NCI-H1105 treated with DMSO at 0.1 percent for 48 hours (cell line): ENCODE measurements around the gene CCDC87.
"Not testable (repeated sequence)": the region's sequence is repeated elsewhere in the genome, so short reads cannot be mapped to it uniquely, and the experiment has no call there.

Source experiments
- DNase-seq: peaks from one replicate; lab custom pipeline; 2025; lab: John Stamatoyannopoulos, UW

CCDC87 gene

DNA sequence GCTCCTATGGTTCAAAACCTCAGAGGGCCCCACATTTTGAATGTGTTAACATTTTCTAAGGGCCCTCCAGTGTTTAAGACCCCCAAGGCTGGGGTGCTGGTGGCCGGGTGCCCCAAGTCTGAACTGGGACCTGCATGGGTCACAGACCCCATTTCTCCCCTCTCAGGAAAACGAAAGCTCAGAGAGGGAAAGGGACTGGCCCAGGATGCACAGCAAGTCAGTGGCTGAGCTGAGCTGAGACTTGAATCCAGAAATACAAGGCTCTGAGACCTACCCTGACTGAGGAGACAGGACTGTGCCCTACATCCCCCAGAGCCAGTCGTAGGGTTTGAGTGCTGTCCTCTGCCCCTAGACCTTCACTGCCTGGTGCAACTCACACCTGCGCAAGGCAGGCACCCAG is 42.0 kb downstream of the CCDC87 start:
- no peak for DNase-seq

DNA sequence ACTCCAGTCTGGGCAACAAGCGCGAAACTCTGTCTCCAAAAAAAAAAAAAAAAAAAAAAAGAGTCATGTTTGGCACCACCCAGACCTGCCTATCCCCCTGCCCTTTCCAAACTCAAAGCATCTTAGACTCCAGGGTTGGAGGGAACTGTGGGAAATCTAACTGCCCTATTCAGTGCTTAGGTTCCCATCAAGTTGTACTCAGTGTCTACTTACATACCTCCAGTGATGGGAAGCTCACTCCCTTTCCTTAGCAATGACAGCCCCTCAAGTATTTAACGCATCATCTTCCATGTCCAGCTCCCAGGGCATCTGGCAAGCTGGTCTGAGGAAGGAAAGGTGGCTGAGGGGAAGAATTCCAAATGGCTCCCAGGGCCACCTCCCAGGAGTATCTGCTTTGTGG is 43.2 kb downstream of the CCDC87 start:
- no peak for DNase-seq

DNA sequence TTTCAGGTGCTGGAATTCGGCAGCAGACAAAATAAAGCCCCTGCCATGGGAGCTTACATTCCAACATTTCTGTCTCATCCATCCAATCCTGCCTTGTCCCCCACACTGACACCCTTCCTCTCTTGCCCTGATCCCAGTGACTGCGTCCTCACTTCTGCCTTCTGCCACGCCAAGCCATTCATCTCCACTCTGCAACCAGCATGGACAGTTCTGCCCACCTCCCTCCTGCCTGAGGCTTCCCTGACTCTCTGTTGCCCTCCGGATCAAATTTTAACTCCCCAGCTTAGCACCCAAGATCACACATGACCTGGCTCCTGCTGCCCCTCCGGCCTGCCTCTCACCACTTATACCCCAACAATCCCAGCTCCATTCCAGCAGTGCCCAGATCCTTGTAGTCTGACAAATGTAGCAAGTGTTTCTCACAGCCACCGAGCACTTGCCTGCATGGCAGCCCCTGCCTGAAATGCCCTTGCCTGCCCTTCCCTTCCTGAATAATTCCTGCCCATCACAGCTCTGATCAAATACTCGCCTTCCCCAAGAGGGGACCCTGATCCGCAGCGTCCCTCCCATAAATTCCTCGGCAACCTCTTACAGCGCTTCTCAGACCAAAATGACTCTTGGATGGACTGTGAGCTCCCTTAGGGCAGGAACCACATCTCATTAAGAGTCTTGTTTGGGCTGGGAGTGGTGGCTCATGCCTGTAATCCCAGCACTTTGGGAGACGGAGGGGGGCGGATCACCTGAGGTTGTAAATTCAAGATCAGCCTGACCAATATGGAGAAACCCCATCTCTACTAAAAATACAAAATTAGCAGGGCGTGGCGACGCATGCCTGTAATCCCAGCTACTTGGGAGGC is 43.9 kb downstream of the CCDC87 start:
- no peak for DNase-seq

DNA sequence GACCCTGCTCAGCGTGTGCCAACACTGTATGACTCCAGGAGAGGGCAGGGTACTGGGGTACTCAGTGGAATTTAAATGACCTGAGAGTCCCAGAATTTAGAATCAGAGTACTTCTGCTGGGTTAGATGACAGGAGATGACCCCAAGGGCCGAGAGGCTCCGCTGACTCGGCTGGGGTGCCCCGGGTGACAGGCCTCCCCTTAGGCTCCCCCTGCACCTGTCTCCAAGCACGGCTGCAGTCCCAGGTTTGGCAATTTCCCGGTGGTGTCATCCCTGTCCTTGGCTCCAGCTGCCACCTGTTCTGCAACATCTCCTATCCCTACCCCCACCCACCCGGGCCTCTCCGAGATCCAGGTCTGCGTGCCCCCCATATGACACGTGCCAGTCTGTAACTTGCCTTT is 44.8 kb downstream of the CCDC87 start:
- no peak for DNase-seq

DNA sequence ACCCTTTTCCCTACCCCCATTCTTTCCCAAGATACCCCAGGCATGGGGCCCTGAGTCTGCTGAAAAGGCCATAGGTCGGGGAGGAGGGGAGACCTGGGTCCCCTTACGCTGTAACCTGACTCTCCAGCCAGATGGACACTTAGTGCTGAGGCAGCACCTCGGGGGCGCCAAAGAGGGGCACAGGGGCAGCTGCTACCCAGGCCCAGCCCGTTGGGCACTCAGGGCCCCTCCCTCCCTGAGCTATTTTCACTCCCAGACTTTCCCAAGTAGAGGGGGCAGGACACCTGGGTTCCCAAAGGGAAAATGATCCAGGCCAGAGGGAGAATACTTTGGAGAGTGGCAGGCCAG is 45.2 kb downstream of the CCDC87 start:
- DNase-seq, result no peak

DNA sequence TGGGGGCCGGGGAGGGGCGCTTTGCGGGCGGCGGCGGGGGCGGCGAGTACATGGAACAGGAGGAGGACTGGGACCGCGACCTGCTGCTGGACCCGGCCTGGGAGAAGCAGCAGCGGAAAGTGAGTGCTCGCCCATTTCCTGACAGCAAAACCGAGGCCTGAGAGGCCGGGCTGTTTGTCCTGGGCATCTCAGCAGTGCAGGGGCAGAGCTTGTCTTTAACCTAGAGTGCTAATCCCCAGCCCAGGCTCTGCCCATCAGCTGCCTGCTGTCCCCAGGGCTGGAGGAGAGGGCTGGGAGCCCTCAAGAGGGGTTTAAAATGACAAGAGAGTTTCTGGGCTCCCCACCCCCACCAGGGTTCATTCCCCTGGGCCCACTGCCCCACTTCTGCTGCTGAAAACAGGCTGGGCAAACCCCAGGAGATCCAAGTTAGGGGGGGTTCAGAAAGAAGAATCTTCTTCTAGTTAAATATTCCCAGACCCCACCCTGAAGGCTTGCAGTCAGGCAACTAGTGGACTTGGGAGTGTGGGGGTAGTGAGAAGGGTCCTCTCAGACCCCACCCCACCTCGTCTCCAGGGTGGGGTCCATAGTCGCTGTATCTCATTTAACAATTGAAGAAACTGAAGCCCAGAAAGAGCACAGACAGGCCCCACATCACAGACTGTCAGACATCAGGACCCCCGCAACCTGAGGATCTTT is 45.7 kb downstream of the CCDC87 start:
- no peak for DNase-seq

DNA sequence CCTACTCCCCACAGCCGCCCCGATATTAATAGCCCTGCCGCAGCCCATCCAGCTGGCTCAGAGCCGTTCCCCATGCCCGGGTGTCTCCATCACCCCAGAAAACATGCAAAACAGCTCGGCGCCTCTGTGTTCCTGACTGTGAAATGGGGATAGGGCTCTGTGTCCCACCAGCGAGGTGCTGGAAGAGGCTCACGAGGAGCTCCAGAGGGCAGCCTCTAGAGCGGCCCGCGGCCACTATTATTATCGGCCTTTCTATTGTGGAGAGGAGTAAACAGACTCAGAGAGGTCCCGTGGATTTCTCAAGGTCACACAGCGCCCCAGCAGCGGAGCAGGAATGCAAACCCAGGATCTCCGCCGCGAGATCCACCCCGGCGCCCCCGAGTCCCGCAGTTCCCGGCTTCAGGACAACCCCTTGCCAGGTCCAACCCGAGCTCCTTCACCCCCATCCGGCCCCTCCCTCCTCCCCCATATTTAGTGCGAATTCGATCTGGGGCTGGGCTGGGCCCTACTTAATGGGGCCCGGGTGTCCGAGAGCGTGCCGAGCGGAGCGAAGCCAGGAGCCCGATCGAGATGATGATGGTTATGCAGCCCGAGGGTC is 46.4 kb downstream of the CCDC87 start, which contains the start of gene ACTN3:
Gene ACTN3, plus strand, starts transcription at position 536 of the 598 bp plus-strand sequence. Its CDS starts 35 bp downstream, at position 571.
- DNase-seq, result no peak

DNA sequence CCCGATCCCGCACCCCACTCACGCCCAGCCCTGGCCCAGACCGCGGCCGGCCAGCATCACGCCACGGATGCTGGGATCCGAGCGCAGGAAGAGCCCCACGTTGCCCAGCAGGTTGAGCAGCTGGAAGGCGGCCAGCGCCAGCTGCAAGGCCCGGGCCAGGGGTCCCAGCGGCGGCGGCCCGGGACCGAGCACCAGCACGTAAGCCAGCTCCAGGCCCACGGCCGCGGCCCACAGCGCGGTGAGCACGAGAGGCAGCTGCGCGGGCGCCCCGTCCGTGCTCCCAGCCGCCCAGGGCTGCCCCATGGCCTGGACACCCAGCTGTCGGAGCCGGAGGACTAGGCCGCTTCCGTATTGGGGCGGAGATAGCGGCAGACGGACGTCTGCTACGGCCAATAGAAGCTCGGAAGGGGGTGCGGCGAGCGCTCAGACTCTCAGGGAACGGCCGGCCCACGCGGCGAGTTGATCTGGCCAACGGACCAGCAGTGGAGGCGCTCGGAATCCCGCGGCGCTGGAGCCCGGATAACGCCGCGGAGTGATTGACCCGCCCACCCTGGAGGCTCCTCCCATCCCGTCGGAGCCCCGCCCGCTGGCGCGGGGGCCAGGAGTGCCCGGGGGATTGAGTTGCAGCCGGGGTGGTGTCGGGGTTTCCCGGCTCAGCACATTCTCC is 47.0 kb downstream of the CCDC87 start, which contains the start of gene ZDHHC24:
Gene ZDHHC24, minus strand, starts transcription at position 348 of the 667 bp plus-strand sequence. Its CDS starts 45 bp downstream, at position 303.
- DNase-seq, result peak; percentile 92

DNA sequence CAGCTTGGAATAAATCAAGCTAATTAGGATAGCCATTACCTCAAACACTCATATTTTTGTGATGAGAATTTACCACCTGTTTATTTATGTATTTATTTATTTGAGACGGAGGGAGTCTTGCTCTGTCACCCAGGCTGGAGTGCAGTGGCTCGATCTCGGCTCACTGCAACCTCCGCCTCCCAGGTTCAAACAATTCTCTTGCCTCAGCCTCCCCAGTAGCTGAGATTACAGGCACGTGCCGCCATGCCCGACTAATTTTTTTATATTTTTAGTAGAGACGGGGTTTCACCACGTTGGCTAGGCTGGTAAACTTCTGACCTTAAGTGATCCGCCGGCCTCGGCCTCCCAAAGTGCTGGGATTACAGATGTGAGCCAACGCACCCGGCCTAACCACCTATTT is 47.9 kb downstream of the CCDC87 start:
- not testable (repeated sequence) for DNase-seq

DNA sequence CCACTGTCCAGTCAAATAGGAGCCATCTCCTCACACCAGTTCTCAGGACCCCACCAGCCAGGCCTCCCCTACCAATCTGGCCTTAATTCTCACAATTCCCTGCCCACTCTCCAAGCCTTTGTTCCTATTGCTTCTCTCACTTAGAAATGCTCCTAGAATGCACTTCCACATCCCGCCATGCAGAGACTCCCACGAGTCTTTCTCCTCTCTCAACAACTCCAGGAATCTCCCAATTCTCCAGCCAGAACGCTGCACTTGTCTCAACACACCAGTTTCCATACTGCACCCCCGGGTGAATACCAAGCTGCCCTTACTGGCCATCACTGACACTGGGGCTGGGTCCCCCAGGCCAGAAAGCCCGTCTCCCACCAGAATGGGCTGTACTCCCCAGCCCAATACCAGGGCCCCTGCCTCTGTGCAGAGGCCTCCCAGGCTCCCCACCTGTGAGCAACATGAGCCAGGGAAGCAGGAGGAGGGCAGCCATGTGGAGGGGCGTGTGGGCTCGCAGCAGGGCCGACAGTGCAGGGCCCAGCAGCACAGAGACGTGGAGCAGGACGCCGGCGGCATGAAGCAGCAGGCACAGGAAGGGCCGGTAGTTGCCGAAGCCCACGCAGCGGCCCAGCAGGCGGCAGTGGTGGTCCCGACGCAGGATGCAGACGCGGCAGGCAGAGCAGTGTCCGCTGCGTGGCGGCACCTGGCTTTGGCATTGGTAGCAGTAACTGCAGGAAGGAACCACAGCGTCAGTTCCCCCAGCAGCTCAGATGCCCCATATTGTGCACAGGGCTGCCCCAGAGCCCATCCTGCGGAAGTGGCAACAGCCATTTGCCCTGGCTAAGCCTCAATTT is 49.4 kb downstream of the CCDC87 start:
- DNase-seq, result no peak

DNA sequence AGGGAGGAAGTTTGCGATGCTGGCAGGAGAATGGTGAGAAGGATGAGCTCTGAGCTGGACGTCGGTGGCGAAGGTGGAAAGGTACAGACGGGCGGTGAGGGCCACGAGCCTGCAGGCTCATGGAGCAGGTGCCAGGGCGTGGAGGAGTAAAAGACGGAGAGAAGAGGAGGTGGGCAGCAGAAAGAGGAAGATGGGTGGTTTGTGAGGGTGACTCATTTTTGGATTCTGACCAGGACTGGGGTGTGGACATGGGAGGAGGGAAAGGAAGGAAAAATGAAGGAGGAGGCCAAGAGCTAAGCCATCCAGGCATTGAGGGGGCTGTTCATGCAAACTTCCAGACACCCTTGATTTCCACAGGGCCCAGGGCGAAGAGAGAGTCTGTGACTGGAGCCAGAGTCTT is 50.5 kb downstream of the CCDC87 start:
- no peak for DNase-seq

DNA sequence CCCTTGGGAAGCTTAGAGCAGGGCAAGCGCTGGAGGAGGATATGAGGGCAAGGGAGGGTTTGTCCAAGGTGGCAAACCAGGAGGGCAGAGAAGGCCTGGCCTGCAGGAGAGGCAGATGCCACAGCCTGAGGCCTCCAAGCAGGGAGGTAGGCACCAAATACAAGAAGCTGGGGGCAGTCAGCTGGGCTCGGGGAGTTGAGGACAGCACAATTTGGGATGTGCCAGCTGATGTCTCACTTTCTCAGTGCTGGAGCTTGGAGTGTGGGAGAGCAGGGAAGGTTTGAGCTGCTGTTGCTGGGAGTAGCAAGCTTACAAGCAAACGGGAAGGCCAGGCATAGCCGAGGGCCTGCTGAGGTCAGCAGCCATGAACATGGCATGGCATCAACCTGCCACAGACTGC is 51.0 kb downstream of the CCDC87 start:
- no peak for DNase-seq

DNA sequence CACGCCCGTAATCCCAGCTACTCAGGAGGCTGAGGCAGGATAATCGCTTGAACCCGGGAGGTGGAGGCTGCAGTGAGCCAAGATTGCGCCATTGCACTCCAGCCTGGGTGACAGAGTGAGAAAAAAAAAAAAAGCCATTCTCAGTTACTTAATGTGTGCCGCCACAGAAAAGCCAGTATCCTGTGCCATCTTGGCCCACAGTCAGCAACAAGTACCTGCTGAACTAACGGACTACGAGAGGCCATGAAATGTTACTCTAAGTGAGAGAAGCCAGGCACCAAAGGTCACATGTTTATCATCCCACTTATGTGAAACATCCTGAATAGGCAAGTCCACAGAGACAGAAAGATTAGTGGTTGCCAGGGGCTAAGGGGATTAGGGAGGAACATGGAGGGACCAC is 52.3 kb downstream of the CCDC87 start:
- DNase-seq, result not testable (repeated sequence)
